Fibroblast of pulmonary artery (primary cell): Measurements from ENCODE around the gene CLEC3B.
A peak's percentile ranks its signal among the peaks of the same experiment; 100 is the strongest.

Experiments used
- DNase-seq: peaks from one replicate; pipeline ENCODE4 v3.0.0-alpha.2; 2010; ENCODE audit warnings: low read depth
- H3K4me3 ChIP-seq: replicated peaks from 2 replicates; pipeline ENCODE4 v1.5.1; 2011; ENCODE audit warnings: low read depth, mild to moderate bottlenecking, control low read depth, low read length, moderate library complexity
- CTCF ChIP-seq: IDR thresholded peaks from 2 replicates; pipeline ENCODE4 v1.5.1; 2011; ENCODE audit warnings: mild to moderate bottlenecking, control low read depth, low read length, inconsistent platforms; ENCODE audit errors: missing control alignments

The CLEC3B gene

GRCh38 chr3:44995142-44995770, 30.8 kb upstream of the CLEC3B start:
- no peak overlapping the region for H3K4me3 ChIP-seq
- DNase-seq = peak; percentile 77
- TF ChIP-seq CTCF = no peak

GRCh38 chr3:44996556-44996969, 29.5 kb upstream of the CLEC3B start:
- H3K4me3 ChIP-seq = no peak overlapping the region
- TF ChIP-seq CTCF = no peak
- no peak for DNase-seq

GRCh38 chr3:44999782-45000181, 26.3 kb upstream of the CLEC3B start:
- DNase-seq = no peak
- H3K4me3 ChIP-seq = no peak overlapping the region
- no peak for TF ChIP-seq CTCF

- no peak overlapping the region for H3K4me3 ChIP-seq
- no peak for DNase-seq
- TF ChIP-seq CTCF = no peak
Observed at GRCh38 chr3:45000823-45001222, 25.3 kb upstream of the CLEC3B start.

GRCh38 chr3:45001738-45002137, 24.4 kb upstream of the CLEC3B start:
- no peak for DNase-seq
- H3K4me3 ChIP-seq = no peak overlapping the region
- peak; percentile 7 for TF ChIP-seq CTCF

- no peak for DNase-seq
- TF ChIP-seq CTCF = no peak
Observed at GRCh38 chr3:45002139-45002660, 23.9 kb upstream of the CLEC3B start.

GRCh38 chr3:45002720-45003119, 23.4 kb upstream of the CLEC3B start:
- H3K4me3 ChIP-seq = no peak overlapping the region
- DNase-seq = no peak
- no peak for TF ChIP-seq CTCF

More at GRCh38 chr3:45002139-45002660, 23.9 kb upstream of the CLEC3B start:
- H3K4me3 ChIP-seq = no peak overlapping the region
